Mammary epithelial cell (primary cell): Measurements from ENCODE around the gene SPATA31C1.
"Not testable (repeated sequence)": the region's sequence is repeated elsewhere in the genome, so short reads cannot be mapped to it uniquely, and the experiment has no call there.

Experiments
- EZH2 ChIP-seq: IDR thresholded peaks from 2 replicates; pipeline ENCODE4 v1.6.1; 2012; ENCODE audit warnings: low read length, inconsistent platforms, borderline replicate concordance
- TF ChIP-seq, protein P1 (sequence below), 2 donors: IDR thresholded peaks in 1 of 2; conservative IDR thresholded peaks in 1 of 2; 2 replicates each; pipeline ENCODE4 v1.5.1; 2011 to 2012; ENCODE audit warnings: inconsistent platforms in 2 of 2, low read length in 2 of 2, mild to moderate bottlenecking in 2 of 2, control low read depth in 1 of 2, low read depth in 1 of 2; ENCODE audit not compliant: insufficient read depth in 1 of 2; ENCODE audit errors: extremely low read depth in 1 of 2

GRCh38 chr9:87937918-87938317, 20.2 kb downstream of the SPATA31C1 start:
- TF ChIP-seq, protein P1, sequence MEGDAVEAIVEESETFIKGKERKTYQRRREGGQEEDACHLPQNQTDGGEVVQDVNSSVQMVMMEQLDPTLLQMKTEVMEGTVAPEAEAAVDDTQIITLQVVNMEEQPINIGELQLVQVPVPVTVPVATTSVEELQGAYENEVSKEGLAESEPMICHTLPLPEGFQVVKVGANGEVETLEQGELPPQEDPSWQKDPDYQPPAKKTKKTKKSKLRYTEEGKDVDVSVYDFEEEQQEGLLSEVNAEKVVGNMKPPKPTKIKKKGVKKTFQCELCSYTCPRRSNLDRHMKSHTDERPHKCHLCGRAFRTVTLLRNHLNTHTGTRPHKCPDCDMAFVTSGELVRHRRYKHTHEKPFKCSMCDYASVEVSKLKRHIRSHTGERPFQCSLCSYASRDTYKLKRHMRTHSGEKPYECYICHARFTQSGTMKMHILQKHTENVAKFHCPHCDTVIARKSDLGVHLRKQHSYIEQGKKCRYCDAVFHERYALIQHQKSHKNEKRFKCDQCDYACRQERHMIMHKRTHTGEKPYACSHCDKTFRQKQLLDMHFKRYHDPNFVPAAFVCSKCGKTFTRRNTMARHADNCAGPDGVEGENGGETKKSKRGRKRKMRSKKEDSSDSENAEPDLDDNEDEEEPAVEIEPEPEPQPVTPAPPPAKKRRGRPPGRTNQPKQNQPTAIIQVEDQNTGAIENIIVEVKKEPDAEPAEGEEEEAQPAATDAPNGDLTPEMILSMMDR (conservative IDR thresholded peaks at IDR 0.05 in 1 of 2, IDR thresholded peaks at IDR 0.05 in 1 of 2; ENCODE audit: extremely low read depth in 1 of 2, insufficient read depth in 1 of 2, low read depth in 1 of 2, low read length in 2 of 2), result not testable (repeated sequence)
- not testable (repeated sequence) for TF ChIP-seq EZH2
